Mucosa of gallbladder (tissue), 1 donor: ENCODE measurements around the gene NME9. TPM values are rescaled to one million over a fixed set of nuclear protein-coding genes. Genes with fewer than 3 reads are reported as not detected.

ENCODE experiments used
- DNase-seq: peaks from one replicate; pipeline ENCODE4 v3.0.0-alpha.2; 2020; ENCODE audit warnings: low spot score
- total RNA-seq: library from RNA; stranded (reverse); gene quantifications from one replicate; pipeline ENCODE4 v1.2.1, GENCODE V29; 2021
- donor health status: DM: no; HTN: no; CAD: no.

NME9 gene
- total RNA-seq, 1 donor from 2014 or later, result 2.6 TPM

DNA sequence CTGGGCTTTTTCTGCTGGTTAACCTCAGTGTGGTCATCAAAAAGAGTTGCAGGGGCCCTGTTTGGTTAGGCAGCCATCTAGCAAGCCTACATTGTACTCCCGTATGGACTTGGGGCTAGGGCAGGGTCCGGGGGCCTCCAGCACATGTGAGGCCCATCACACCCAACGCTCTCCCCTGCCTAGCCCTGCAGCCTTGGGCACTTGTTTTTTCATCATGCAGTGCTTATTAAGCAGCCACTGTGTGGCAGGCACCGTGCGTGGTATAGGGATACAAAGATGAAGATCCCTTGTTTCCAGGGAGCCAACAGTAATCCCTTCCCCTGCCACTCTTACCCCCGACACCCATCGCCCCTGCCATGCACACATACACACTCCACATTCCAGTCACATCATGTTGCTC, 32.9 kb upstream of the NME9 start:
- DNase-seq, result no peak

DNA sequence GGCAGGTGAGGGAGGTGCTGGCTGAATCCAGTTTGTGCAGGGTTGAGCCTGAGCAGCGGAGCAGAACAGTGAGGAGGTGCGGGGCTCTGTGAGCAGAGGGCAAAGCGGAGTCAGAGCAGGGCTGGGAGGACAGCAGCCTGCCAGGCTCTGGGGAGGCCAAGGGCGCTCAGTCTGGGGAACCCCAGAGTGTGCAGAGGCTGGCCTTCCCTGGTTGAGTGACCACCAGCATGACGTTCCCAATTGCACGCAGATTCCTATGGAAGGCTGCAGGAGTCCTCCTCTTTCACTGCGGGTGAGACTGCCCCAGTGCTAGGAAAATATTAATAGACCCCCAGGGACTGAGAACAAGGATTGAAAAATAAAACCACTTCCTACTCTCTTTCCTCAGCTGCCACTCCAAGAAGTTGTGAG, 31.9 kb upstream of the NME9 start:
- no peak for DNase-seq

DNA sequence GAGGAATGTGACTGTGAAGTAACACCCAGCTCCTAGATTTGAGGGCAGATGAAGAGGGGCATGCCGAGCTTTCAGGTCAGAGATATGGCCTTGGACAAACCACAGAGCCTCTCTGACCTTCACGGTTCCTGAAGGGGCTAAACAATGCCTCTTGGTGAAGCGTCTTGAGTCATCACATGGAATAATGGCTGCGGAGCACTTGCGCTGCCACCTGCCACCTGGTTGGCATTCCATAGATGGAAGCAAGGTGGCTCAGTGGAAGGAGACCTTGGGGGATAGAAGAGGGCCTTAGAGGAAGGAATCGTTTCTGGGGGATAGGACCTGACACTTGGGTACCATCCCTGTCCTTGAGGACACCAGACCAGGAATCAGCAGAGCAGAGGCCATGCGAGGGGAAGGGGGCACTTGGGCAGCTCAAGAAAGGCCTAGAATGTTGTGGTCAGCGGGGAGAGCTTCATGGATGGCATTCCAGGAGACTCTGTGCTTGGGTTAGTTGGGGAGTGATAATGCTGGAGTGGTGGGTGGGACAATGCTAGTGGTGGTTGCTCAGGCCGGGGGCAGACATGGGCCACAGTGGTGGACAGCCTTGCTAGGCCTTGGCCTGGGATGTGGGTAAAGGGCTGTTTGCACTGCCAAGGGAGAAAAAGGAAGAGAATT, 31.3 kb upstream of the NME9 start:
- DNase-seq, result no peak

DNA sequence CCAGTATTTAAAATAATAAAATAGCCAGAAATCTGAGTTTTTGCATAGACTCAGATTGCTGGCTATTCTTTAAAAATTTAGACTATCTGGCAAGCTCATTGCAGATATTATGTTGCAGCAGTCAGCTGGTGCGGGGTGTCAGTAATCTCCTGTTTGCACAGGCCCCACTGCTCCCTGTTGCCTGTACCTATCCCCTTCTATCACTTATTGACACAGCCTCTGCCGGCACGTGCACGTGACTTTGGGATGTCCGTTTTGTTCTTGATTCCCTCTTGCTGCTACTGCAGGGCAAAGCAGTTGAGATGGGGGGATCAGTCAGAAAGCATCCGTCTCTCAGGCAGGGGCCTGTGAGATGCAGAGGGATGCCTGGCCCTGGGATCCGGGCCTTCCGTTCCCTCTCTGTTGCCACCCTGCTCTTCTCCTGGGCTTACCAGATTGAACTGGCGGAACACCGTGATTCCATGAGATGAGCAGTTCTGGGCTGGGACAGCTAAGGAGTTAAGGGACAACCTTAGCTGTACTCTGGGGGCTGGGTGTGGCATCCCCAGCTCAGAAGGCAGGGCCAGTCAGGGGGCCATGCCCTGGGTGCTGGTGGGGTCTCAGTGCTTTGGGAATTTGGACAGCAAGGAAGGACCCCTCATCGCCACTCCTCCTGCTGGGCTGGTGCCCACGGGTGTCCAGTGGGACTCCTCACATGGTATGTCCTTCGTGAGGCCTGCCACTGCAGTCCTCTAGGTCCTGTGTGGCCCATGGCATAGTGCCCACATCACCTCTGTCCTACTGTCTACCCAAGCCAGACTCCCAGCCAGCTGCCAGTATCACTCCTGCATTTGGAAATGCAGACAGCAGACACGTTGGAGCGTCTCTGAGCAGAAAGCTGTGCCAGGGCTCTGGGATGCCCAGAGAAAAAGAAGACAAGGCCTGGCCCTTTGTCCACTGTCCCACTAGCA, 30.5 kb upstream of the NME9 start:
- no peak for DNase-seq

DNA sequence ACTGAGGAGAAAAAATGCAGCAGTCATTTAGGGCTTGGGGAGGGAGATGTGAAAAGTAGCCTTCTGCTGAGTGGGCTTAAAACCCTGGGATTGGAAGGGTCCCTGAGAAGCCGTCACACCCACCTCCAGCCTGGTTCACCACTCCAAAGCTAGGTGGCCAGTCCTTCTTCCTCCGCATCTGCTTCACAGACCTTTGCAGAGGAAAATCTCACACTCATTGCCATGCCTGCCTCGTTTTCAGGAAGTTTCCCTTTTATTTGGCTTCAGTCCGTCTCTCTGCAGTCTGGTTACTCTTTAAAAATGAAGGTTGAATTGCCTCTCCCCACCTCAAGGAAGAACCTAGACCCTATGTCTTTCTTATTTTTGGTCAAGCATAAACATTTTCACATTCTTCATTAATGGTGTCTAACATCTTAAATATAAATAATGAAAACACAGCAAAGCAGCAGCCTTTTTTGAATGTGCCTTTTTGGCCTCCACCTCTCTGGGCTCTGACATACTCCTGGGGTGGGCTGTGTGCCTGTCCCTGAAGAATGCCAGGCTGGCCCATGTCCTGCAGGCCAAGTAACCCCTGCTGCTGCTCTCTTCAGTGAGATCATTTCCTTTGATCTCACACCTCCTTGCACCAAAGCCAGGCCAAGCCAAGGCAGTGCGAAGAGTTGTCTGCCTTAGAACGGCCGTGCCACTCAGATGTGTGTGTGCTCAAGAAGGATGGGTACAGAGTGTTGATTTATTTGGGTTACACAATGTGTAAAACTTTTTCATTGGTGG, 29.7 kb upstream of the NME9 start:
- DNase-seq, result no peak

DNA sequence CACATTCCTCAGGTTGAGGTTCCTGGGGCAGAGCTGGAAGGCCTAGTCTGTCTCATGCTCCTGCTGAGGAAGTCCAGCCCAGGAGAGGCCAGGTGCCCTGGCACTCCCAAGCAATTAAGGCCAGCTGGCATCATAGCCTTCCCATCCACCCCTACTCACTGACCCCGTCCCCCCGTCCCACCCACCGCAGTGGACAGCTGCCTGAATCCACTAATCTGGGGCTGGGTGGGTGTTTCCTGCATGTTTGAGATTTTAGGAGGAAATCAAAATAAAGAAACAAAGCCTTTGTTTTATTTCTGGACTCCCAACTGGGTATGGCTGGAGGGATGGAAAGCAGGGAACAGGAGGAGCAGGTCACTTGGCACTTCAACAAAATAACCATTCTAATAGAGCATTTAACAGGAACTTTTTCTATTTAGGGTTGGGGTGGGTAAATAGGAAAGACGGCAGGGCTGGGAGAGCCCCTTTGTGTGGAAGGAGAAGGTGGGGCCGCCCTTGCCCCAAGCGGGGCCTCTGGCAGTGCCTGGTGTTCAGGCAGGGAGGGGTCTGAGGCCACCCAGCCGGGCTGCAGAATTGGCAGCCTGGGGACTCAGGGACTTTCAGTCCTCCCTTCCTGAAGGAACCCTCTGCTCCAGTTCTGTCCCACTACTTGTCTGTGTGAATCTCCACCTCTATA, 27.2 kb upstream of the NME9 start:
- no peak for DNase-seq

DNA sequence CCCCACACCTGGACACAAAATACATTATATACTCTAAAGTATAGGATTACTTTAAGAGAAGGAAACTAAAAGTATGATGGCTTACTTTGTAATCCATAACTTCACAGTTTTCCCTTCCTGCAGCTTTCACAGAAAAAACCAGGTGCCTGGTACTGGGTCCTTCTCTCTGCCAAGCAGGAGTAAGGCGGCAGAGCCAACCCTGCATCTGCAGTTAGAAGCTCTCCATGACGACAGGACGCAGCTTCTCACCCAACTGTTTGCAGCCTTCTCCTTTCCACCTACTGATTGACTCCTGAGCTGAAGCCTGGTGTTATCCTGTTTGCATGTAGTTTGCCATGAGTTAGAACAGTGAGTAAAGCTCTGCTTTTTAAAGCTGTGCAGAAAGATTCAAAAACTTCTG, 25.4 kb upstream of the NME9 start:
- DNase-seq, result no peak

DNA sequence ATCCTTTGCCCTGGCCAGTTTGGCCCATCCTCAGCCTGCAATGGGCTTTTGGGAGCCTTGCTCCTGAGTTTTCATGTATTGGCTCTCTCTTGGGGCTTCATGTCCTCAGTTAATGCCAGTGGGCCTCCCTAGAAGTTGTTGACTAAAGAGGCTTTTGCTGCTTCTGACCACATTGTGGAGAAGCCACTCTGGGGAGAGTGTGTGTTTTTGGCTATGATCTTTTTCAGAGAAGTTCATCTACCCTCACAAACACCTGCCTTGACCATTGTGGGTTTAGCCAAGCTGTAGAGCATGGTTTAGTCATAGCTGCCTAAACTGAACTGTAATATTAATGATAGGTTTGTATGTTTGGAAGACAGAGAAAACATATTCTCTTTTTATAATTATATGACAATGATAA, 24.7 kb upstream of the NME9 start:
- DNase-seq, result no peak

DNA sequence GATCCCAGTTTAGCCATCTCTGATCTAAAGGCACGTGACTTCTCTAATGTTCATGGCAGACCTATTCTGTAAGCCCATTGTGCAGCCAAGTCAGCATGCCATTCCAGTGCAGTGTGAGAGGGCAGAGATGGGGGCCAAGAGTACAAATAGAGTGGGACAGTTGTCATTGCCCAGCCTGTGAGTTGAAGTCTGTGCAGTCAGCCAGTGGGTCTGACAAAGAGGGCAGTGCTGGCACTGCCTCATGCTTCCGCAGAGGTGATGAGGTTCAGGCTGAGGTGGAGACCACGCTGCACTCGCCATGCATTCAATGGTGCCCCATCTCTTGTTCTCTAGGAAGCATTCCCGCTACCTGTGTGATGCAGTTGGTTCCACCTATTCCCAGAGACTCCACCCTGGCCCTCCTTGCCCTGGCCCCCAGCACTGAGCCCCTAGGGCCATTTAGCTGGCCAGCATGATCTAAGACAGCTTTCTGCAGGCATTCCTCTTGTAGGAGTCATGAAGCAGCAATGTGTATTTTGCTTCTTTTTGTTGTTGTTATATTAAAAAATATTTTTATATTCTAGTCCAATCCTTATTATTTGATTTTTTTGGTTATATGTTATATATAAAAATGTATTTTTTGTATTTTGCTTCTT, 22.4 kb upstream of the NME9 start:
- no peak for DNase-seq

DNA sequence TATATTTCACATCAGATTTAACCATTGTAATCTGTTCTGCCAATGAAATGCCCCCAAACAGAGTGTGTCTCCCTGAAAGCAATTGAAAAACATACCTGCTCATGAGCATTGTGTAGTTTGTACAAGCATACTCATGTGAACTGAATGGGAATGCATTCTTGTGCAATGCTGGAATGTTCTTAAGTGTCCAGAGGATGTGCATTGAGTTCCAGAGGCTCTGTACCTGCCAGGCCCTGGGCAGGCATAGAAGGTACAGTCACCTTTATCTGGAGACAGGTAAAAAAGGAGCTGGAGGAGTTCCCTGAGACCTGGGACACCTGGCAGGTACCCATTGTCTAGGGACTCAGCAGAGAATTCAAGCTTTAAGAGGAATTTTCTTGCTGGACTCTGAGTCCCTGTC, 21.5 kb upstream of the NME9 start:
- DNase-seq, result no peak

DNA sequence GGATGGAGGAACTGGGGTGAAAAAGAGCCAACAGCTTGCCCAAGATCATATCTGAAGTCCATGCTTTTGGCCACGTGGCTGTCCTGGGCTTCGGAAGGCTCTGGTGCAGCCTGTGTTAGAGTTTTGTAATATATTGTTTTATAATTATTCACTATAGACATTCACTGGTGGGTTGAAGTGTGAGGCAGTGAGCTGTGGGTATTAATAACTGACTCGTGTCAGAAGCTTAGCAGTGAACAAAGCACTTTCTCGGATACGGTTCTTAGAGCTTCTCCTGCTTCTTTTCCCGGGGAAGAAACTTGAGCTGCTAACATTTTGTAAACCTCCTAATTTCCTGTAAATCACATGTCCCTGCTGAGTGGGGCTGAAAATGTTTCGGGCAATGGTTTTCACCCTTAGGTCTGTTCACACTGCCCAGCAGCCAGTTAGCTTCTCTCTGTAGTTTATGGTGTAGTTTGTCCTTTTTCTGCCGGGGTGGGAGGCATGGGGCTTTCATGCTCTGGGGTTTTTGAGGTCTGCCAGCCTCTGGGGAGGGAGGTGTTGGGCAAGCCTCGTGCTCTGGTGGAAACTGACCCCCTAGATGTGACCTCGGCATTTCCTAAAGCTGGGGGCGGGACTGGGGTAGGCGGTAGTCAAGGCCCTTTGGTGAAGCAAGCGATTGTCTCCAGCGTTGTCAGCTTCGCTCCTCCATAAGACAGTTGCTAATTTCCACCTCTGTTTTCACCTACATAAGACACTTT, 20.4 kb upstream of the NME9 start:
- no peak for DNase-seq

DNA sequence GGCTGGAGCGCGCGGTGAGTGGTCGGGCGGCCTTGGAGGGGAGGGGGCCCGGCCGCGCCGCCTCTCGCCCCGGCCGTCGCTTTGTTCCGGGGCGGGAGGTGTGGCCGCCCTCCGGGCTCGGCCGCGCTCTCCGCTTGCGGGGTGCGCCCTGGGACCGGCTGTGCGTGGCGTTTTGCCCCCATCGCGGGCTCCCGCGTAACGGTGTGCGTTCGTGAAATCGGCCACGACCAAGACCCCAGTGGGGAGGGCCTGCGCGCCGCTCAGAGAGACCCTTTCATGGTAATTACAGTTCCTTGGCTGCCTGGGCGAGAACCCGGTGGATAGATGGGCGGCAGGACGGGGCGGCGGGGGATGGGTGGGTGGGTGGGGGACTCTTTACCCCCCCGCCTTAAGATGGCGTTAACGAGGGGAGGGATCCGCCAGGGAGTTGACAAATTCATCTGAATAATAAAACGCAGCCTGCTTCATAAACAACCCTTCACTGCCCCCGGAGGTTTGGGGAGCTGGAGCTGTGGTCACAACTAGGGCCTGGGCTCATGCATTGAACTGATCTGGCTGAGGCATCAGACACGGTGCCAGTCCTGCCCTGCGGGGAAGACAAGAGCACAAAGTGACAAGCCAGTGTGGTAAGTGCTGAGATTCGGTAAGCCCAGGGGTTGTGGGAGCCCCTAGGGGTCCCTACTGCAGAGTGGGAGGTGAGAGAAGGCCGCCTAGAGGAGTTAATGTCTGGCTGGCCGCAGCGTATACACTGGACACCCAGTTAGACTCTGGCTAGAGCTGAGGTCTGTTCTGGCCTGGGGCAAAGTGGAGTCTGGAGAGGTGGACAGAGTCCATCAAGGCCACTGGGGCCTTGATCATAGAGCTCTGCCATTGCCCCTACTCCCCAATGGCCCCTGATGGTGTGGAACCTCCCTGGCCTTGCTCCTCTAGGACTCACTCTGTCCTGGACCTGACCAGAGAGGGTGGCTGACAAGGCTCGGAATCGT, 19.4 kb upstream of the NME9 start:
- DNase-seq, result no peak

DNA sequence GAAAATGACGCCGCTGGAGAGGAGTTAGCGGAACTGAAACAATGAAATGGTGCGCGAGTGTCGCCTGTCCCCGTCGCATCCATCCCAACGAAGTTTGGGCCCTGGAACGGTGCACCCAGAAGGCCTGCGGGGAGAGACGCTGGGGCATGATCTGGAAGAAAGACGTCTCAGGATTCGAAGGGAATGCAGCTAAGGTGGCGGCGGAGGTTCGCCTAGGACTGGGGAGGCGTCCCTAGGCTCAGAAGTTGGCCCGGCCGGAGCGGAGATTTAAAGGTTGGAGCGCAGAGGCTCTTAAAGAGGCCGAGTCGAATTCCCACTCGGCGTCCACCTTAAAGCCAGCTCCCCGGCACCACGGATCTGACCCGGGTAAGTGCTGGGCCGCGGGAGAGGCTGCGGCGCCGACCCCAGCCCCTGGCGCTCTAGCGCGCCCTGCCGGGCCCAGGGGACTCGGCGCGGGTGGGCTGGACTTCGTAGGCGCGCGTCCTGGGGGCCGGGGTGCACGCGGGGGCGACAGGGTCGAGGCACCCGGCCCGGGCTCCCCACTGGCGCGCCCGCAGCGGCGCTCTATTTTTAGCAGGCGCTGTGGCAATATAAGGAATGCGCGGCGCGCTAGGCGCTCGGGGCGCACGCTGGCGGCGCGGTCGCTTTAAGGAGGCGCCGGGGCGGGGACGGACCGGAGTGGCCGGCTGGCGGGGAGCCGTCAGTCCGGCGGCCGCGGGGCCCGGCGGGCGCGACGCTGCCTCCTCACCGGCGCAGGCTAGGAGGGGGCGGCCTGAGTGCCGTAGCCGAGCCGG, 18.5 kb upstream of the NME9 start, which contains the start of gene MRAS:
TSS of gene MRAS (plus strand) at position 620 of the 794 bp plus-strand sequence. CDS start 24,305 bp downstream, outside the sequence.
- peak; percentile 65 for DNase-seq

DNA sequence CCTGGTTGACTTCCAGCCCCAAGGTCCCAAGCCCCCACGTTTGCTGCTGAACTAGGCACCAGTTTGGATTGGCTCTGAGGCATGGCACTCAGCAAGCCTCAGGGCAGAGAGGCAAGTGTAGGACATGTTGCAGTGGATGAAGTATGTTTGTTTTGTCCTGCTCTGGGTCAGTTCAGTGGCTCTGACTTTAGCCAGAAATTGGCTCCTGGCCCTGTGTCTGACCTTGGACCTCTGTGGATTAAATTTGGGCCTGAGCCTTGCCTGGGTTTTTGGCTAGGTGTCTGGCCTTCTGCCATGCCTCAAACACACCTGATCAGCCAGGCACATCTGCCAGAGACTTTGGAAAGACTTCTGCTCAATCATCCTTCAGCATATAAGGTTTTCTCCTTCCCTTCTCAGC, 15.1 kb upstream of the NME9 start:
- no peak for DNase-seq

DNA sequence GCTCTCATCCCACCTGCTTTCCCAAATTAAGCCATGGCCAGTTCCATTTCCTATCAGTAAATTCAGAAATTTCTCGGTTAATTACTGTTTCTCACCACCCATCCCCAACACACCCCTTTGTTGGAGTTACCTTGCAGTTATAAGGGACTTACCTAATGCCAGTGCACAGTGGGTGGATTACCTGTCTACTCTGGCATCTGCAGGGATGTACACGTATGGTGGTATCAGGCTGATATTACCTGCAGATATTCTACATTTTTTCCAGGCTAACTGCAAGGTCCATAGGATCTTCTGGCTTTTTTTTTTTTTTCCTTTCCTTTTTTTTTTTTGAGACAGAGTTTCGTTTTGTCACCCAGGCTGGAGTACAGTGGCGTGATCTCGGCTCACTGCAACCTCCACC, 10.9 kb upstream of the NME9 start:
- no peak for DNase-seq

DNA sequence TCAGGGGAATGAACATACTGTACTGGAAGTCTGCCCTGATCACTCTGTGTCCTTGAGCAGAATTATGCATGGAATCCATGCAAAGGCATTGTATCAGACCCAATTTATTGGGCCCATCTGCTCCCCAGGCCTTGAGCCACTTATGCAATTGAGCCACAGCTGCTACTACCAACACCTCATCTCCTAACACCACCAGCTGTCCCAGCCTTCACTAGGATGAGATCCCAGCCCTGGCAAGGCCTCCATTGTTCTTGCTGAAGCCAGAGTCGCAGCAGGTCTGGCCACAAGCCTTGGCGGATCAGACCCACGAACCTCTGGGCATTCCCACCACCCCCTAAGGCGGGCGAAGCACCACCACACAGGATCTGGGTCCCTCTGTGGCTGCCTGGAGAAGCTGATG, 9.2 kb upstream of the NME9 start:
- DNase-seq, result no peak

DNA sequence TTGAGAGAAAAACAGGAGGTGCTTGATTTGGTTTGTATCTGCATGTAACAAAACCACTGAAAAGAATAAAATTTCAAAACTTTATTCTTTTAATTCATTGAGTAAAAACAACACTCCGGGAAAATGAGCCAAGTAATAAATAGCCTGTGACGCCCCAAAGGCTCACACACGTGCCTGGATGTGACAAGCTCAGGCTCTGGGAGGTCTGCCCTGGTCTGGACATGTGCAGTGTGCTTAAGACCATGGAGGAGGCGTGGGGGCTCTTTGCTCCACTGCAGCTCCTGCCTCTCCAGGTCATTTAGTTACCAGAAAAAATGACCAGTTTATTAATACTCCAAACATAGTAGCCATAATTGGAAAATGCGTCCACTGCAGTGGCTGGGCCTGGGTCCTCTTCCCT, 8.6 kb upstream of the NME9 start:
- DNase-seq, result no peak

DNA sequence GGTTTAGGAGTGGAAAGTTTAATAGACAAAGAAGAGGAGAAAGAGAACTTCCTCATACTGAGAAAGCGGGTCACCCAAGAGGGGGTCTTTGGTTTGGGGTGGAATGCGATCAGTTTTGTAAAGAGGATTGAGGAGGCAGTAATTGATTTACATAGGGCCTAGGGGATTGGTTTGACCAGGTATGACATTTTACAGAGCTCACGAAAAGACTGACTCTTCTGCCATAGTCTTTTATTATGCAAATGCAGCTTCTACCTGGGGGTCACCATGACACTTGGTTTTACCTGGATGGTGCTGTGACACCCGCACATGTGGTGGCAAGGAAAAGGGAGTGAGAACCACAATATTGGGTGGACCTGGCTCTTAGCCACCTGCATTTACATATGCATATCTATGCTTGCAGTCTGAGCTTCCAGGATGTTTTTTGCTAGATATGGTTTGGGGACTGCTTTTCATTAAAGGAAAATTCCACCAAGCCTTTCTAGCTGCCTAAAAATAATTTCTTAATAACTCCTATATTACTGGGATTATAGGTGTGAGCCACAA, 6.9 kb upstream of the NME9 start:
- DNase-seq, result no peak
